Renal pelvis (tissue), 4 donors: ENCODE data around the gene CRACR2B. TPM values are rescaled to one million over a fixed set of nuclear protein-coding genes. Genes with fewer than 3 reads are reported as not detected.

Source experiments
- DNase-seq: peaks from one replicate; pipeline ENCODE4 v3.0.0-alpha.2; 2013
- polyA plus RNA-seq, 3 donors: library from polyadenylated mRNA; unstranded; fragments of 120-200 nt; gene quantifications; one replicate each; pipeline ENCODE4 v1.2.1, GENCODE V29; 2013; ENCODE audit not compliant: insufficient read length in 3 of 3

The CRACR2B gene
- polyA plus RNA-seq, 3 donors: 16.7 to 21.7 (median 20.0) TPM

DNA sequence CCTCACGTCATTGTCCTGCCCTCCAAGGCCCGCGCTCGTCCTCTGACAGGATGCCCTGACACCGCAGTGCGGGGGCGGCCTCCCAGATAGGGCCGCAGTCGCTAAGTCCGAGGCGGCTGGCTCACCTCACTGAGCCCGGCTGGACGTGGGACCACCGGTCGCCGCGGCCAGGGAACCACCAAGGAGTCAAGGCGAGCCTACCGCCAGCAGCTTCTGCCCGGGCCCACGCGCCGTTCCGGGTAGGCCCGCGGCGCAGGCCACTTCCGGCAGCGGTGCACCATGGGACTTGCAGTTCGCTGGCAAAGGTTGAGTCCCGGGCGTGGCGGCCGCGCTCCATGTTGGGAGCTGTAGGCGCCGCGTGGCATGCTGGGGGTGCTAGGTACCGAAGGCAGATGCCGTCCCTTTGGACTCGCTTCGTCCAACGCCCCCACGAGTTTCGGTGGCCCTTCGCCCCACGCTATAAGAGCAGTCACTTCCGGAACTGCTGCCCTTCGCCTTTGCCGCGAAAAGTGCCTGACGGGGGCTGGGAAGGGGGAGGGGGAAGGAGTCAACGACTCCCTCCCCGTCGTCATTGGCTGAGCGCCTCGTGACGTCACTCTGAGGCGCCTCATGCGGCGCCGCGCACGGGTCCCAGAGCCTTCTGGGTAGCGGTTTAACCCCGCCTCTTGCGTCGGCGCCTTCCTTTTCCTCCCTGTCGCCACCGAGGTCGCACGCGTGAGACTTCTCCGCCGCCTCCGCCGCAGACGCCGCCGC, 18.3 kb upstream of the CRACR2B start, which contains the start of gene RPLP2:
RPLP2 (plus strand) TSS at position 681 of the 753 bp plus-strand sequence. CDS start 268 bp downstream, outside the sequence.
- peak; percentile 97 for DNase-seq

DNA sequence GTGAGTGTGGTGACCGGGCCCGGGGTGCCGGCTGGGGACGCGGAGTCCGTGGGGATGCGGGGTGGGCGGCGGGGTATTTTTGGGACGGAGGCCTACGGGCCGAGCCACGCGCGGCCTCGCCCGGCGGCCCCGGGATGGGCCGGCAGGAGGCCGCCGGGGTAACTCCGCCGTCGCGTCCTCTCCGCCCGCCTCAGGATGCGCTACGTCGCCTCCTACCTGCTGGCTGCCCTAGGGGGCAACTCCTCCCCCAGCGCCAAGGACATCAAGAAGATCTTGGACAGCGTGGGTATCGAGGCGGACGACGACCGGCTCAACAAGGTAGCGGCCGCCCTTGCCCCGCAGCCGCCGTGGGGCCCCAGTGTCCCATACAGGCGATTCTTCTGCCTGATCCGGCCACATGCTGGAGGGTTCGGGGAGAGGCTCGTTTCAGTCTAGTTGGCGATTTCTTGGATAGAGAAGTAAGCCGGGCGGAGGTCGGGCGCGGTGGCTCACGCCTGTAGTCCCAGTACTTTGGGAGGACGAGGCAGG, 17.6 kb upstream of the CRACR2B start:
- no peak for DNase-seq

DNA sequence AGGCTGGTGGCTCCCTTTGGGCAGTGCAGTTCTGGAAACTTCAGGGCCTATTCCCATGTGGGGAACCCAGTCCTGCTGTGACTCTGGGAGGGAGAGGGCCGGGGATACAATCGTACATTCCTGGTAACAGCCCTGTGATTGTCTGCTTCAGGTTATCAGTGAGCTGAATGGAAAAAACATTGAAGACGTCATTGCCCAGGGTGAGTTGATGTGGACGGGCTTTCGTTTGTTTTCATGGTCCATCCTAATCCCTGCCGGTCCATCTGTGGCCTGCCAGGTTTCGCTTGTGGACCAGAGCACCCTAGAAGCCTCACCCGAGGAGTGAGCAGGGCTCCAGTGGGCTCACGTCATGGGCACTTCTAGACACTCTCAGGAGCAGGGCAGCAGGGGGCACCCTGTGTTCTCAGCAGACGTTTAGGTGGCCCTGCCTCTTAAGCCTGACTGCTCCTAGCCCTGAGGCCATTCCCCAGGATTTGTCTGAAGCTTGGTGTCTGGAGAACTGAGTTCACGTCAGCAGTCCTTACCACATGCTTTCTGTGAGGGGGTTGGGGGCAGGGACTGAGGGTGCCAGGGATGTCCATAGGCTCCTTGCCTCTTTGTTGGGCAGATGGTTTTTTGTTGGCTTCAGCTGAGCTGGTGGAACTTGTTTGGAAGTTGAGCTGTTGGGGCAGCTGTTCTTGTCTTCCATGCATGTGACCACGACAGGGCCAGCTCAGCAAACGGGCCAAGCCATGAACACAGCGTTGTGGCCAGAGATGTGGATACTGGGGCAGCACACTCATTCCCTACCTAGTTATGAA, 16.1 kb upstream of the CRACR2B start:
- no peak for DNase-seq

DNA sequence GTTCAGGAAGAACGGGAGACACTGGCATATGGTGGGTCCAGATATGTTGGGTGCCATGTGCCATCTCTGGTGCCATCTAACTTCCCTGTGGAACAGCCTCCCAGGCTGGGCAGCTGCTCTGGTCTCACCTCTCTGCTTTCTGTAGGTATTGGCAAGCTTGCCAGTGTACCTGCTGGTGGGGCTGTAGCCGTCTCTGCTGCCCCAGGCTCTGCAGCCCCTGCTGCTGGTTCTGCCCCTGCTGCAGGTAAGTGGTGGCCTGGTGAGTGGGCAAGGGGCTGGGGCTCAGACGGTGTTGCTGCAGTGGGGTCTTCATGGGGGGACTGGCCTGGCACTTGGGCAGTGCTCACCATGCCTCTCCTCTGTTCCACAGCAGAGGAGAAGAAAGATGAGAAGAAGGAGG, 15.3 kb upstream of the CRACR2B start:
- DNase-seq: no peak

DNA sequence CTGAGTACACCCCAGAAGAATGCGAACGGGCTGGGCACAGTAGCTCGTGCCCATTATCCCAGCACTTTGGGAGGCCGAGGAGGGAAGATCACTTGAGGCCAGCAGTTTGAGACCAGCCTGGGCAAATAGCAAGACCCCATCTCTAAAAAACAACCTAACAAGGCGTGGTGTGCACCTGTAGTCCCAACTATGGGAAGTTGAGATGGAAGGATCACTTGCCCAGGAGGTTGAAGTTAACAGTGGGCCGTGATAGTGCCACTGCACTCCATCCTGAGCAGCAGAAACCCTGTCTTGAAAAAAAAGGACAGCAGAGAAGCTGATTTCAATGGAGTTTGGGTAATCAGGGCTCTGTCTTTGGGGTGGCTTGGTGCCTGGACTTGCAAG, 14.7 kb upstream of the CRACR2B start:
- no peak for DNase-seq

DNA sequence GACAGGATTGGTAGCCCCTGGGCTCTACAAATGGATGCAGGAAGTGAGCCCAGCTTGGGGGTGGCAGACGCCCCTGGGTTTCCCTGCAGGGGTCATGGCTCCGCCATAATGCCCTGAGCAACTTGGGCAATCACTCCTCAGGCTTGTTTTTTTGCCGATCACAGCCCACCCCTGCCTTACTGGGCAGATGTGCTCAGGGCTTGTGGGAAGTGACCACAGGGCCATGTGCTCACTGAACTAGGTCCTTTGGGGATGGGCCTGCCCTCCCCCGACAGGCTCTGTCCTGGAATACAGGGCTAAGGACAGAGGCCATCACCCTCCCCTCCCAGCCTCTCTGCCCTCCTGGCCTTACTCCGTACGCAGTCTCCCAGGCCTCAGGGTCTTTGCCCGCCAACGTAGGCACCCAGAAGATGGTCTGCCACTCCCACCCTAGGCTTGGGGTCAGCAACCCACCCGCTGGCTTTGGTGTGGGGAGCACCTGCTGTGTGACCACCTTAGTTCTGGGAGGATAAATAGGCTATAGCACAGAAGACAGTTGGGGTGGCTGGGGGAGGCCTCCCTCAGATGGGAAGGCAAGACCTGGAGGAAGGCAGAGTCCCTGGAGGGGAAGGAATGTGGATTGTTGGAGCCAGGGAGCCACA, 14.1 kb upstream of the CRACR2B start:
- DNase-seq: no peak

DNA sequence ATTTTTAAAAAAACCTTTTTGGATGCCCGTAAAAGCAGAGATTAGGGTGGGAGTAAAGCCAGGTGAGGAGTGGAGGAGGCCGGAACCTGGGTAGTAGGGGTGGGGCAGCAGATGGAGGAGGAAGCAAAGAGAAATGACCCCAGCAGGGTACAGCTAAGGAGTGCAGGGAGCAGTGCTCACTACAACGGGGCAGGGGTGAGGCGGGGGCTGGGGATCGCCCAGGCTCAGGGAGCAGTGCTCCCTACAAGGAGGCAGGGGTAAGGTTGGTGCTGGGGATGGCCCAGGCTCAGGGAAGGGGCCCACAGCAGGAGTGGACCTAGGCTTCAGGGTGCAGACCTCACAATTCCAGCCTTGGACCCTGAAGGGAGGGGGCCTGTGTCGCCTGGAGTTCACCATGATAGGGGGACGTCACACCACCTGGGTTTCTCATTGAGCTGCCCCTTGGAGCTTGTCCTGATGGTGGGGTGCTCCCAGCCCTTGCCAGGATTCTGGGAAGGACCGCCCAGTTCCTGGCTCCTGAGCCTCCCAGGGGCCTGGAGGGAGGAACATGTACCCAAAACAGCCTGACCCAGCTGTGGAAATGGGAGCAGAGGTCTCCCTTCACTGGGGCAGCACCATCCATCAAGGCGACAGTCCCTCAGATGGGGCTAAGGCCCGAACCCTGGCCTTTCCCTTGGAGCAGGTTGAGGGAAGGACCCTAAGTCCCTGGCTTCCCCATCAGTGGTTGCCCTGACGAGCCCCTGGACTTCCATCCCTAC, 11.9 kb upstream of the CRACR2B start:
- DNase-seq: no peak

DNA sequence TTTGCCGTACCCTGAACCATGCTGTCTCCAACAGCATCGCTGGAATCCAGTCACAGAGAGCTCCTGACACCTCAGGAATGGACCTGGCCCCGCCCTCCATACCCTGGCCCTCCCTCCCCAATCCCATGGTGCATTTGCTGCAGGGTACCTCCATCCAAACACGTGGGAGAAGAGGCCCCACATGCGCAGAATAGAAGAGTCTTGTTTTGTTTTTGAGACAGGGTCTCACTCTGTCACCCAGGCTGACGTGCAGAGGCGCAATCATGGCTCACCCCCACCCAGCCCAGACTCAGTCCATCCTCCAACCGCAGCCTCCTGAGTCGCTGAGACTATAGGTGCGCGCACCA, 11.3 kb upstream of the CRACR2B start:
- DNase-seq: no peak

DNA sequence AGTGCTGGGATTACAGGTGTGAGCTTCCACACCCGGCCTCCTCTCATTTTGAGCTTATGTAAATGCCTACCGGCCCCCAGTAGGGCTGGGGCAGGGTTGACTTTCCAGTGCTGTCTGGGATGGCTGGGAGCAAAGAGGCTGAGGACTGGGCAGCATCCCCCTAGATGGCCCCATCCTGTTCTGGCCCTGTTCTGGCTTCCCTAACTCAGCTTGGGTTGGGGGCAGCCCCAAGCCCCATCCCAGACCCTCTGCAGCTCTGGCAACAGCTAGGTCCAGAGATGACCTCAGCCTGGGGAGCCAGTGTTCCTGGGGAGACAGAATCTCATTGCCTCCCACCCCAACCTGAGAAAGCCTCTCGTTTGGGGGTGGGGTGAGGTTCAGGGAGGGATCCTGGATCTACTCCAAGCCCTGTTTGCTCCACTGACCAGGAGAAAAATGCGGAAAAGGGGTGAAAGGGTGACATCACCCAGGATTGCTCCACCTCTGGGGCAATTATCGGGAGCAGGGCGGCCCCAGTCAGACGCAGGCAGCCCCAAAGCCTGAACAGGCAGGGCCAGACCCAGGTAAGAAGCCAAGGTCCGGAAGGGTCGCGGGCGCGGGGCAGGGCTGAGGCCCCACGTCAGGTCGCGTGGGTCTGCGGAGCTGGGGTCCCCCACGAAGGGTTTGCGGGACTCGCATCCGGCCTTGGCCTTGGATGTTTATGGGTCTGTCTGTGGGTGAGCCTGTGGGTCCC, 9.2 kb upstream of the CRACR2B start, which contains the start of gene PNPLA2:
PNPLA2 (plus strand) TSS at position 519 of the 733 bp plus-strand sequence. CDS start 805 bp downstream, outside the sequence.
- DNase-seq: no peak

DNA sequence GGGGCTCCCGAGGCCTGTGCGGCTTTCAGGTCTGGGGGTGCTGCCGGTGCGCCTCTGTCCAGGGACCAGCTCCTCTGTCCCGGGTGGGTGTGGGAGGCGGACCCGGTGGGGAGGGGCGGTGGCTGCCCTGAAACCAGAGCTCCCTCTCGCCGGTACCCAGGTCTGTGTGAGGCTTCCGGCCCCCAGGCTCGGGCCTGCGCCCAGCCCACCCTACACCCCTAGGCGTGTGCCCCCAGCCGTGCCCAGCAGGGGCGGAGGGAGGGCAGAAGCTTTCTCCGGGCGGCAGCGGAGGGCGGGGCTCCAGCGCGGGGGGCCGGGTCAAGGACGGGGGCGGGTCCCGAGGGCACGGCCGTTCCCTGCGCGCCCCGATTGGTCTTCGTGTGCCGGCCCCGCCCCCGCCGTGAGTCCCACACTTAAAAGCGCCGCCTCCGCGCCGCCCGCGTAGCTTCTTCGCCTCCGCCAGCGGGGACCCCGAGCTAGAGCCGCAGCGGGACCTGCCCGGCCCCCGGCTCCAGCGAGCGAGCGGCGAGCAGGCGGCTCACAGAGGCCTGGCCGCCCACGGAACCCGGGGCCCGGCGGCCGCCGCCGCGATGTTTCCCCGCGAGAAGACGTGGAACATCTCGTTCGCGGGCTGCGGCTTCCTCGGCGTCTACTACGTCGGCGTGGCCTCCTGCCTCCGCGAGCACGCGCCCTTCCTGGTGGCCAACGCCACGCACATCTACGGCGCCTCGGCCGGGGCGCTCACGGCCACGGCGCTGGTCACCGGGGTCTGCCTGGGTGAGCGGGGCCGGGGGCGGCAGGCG, 8.4 kb upstream of the CRACR2B start:
- peak; percentile 88 for DNase-seq

DNA sequence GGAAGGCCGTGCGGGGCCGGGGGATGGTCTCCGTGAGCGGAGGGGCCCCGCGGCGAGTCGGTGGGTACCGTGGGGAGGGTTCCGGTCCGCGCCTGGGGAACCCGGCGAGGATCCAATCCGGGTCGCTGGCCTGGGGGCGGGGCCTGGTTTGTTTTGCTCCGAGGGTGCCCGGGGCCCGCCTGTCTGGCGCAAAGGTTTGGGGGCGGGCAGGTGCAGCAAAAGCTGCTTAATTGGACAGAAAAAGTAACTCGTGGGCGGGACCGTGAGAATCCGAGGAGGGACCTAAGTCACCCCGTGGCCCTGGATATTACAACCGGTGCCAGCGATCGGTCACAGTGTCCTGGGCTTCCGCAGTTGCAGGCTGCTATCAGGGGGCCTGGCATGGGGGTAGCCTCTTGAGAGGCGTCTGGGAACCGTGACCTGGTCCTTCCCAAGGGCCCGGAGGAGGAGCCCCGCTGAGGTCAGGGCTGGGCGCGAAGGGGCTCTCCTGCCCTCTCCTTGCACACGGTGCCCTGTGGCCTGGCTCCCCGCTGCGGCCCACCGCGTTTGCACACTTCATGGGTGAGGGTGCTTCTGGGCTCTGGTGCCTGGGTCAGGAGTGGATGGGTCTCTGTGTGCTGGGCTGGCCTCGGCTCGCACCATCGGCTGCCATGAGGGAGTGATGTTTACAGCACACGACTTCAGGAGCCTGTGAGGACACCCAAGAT, 7.6 kb upstream of the CRACR2B start:
- peak; percentile 81 for DNase-seq

DNA sequence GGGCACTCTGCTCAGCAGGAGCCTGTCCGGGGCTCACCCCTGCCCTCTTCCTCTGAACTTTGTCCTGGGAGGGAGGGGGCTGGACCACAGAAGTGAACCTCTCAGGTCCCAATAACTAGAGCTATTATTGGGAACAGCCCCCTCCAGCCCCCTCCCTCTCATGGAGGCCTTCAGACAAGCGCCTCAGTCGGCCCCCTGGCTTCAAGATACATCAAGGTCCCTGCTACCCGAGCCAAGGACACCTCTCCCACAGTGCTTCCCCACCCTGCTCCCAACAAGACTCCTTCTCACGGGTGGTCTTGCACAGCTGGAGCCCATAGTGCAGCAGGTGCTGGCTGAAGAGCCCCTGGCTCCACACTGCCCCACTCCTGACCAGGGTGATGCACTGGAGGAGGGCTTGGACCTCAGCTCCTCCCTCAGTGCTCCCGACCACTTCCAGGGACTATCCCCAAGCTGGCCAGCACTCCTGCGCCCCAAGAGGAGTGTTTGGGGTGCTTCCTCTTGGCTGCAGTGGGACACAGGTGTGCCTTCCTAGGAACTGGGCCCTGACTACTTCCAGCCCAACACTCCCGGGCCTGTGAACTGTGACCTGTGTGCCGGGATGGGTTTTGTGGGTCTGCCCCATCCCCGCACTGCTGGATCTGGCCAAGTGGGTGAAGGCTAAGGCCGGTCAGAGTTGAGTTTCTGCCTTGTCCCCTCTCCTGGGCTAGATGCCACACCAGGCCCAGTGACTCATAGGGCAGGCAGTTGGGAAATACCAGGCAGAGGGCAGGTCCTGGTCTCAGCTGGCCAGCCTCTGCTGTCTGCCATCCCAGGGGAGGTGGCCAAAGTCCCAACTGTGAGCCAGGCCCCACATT, 6.8 kb upstream of the CRACR2B start:
- DNase-seq: no peak

DNA sequence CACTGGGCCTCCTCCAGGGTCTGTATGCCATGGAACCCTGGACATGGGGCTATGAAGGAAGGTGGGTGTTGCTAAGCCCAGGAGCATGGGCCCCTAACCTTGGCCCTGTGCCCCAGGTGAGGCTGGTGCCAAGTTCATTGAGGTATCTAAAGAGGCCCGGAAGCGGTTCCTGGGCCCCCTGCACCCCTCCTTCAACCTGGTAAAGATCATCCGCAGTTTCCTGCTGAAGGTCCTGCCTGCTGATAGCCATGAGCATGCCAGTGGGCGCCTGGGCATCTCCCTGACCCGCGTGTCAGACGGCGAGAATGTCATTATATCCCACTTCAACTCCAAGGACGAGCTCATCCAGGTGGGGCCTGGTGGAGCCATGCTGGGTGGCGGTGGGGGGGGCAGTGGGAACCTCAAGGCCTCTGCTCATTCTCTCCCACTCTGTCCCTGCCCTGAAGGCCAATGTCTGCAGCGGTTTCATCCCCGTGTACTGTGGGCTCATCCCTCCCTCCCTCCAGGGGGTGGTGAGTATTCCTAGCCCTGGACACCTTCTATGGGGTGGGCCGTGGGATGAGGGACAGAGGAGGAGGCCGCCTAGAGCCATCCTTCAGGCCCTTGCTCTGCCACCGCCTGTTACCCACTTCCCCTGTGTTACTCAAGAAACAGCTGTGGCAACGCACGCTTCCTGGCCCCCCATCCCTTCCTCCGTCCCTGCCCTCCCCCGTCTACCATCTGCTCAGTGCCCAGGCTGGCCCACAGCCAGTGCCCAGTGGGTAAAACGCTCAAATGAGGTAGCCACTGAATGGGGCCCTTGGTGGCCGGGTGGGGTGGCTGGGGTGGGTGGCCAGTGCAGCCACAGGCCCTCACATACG, 6.0 kb upstream of the CRACR2B start:
- no peak for DNase-seq

DNA sequence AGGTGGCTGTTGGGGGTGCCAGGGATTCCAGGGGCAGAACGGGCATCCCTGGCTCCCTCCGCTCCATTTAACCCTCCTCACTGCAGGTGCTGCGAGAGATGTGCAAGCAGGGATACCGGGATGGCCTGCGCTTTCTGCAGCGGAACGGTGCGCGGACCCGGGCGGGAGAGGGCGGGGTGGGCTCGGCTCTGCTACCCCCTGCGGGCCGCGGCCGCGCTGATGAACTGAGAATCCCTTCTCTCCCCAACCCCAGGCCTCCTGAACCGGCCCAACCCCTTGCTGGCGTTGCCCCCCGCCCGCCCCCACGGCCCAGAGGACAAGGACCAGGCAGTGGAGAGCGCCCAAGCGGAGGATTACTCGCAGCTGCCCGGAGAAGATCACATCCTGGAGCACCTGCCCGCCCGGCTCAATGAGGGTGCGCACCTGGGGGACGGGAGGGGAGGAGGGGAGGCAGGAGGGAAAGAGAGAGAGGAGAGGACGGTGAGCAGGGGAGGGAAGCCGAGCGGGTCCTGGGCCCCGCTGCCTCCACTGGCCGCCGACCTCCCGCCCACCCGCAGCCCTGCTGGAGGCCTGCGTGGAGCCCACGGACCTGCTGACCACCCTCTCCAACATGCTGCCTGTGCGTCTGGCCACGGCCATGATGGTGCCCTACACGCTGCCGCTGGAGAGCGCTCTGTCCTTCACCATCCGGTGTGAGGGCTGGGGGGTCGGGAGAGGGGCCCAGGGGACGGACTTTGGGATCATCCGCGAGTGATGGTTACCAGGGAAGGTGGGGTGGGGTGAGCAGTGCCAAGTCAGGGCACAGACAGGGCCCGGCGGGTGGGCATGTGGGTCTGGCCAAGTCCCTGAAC, 4.1 kb upstream of the CRACR2B start:
- no peak for DNase-seq

DNA sequence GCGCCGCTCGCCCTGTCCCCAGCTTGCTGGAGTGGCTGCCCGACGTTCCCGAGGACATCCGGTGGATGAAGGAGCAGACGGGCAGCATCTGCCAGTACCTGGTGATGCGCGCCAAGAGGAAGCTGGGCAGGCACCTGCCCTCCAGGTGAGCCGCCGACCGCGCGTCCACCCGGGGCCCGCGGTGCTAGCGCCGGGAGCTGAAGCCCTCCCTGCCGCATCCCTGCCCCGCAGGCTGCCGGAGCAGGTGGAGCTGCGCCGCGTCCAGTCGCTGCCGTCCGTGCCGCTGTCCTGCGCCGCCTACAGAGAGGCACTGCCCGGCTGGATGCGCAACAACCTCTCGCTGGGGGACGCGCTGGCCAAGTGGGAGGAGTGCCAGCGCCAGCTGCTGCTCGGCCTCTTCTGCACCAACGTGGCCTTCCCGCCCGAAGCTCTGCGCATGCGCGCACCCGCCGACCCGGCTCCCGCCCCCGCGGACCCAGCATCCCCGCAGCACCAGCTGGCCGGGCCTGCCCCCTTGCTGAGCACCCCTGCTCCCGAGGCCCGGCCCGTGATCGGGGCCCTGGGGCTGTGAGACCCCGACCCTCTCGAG, 3.3 kb upstream of the CRACR2B start:
- DNase-seq: no peak

DNA sequence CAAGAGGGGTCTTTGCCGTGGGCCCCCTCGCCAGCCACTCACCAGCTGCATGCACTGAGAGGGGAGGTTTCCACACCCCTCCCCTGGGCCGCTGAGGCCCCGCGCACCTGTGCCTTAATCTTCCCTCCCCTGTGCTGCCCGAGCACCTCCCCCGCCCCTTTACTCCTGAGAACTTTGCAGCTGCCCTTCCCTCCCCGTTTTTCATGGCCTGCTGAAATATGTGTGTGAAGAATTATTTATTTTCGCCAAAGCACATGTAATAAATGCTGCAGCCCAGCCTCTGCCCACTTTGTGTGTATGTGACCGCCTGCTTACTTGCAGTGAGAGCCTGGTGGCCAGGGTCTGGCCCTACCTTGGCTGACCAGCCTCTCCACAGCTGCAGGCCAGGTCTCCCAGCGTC, 2.8 kb upstream of the CRACR2B start:
- DNase-seq: no peak
